SK-N-SH (cell line): ENCODE data around the gene PKP2. TPM values are rescaled to one million over a fixed set of nuclear protein-coding genes. Genes with fewer than 3 reads are reported as not detected.
A peak's percentile ranks its signal among the peaks of the same experiment; 100 is the strongest.

Source experiments
- CTCF ChIA-PET: fragments of 300-600, 350-600 bp; formaldehyde crosslinking; extraction: SDS; loops from one replicate; lab custom pipeline; 2021; lab: Yijun Ruan, JAX
- POLR2A ChIA-PET: fragments of 350-600 bp; sonication (Branson Sonifier 250); formaldehyde crosslinking; extraction: SDS; loops from one replicate; lab custom pipeline; 2020; ENCODE audit warnings: antibody characterized with exemption, inconsistent platforms; lab: Yijun Ruan, JAX
- DNase-seq: peaks from one replicate; pipeline ENCODE4 v3.0.0; 2012
- H2AFZ ChIP-seq: fragments of 200-600 bp; sonication (generic); 2 replicates; pipeline ENCODE4 v1.8.1; 2016; ENCODE audit warnings: antibody characterized with exemption, mild to moderate bottlenecking, low read depth
- H3F3A ChIP-seq: fragments of 200-600 bp; sonication (generic); replicated peaks from 2 replicates; pipeline ENCODE3; 2016; ENCODE audit warnings: antibody characterized with exemption, mild to moderate bottlenecking; ENCODE audit not compliant: insufficient read depth
- H3K27ac ChIP-seq, 2 experiments: fragments of 200-500 bp in 1 of 2; fragments of 200-600 bp in 1 of 2; sonication (Bioruptor generic) in 1 of 2; sonication (generic), shearing (Covaris generic) in 1 of 2; 2 replicates each; pipeline versions ENCODE4 v1.5.1 to v1.6.1; 2014 to 2016; ENCODE audit warnings: low read depth in 2 of 2, inconsistent platforms in 1 of 2, low read length in 1 of 2, mild to moderate bottlenecking in 1 of 2, mixed read lengths in 1 of 2
- H3K27me3 ChIP-seq: fragments of 200-600 bp; sonication (generic), shearing (Covaris generic); 2 replicates; pipeline ENCODE4 v1.6.1; 2016; ENCODE audit warnings: mixed run types; ENCODE audit not compliant: insufficient read depth
- H3K36me3 ChIP-seq, 2 experiments: fragments of 200-500 bp in 1 of 2; fragments of 200-600 bp in 1 of 2; sonication (Bioruptor generic) in 1 of 2; sonication (generic) in 1 of 2; replicated peaks in 1 of 2; 2 replicates each; pipeline versions ENCODE3 to v1.5.1; 2014 to 2016; ENCODE audit warnings: low read length in 1 of 2, mild to moderate bottlenecking in 1 of 2; ENCODE audit not compliant: insufficient read depth in 2 of 2, control insufficient read depth in 1 of 2
- H3K4me1 ChIP-seq, 2 experiments: fragments of 200-500 bp in 1 of 2; fragments of 200-600 bp in 1 of 2; sonication (Bioruptor generic) in 1 of 2; sonication (generic), shearing (Covaris generic) in 1 of 2; 2 replicates each; pipeline versions ENCODE4 v1.5.1 to v1.6.1; 2014 to 2016; ENCODE audit warnings: low read depth in 1 of 2, low read length in 1 of 2, mixed run types in 1 of 2; ENCODE audit not compliant: insufficient read depth in 2 of 2, control insufficient read depth in 1 of 2
- H3K4me2 ChIP-seq: fragments of 200-600 bp; sonication (generic), shearing (Covaris generic); 2 replicates; pipeline ENCODE4 v1.6.1; 2017; ENCODE audit warnings: mixed run types
- H3K4me3 ChIP-seq, 2 experiments: fragments of 200-500 bp in 1 of 2; fragments of 200-600 bp in 1 of 2; sonication (Bioruptor generic) in 1 of 2; sonication (generic), shearing (Covaris generic) in 1 of 2; 2 replicates each; pipeline versions ENCODE4 v1.5.1 to v1.8.1; 2014 to 2016; ENCODE audit warnings: low read depth in 2 of 2, inconsistent platforms in 1 of 2, low read length in 1 of 2, mild to moderate bottlenecking in 1 of 2, mixed read lengths in 1 of 2, moderate library complexity in 1 of 2
- H3K79me2 ChIP-seq: fragments of 200-600 bp; sonication (generic); 2 replicates; pipeline ENCODE4 v1.8.1; 2017; ENCODE audit warnings: mild to moderate bottlenecking; ENCODE audit not compliant: insufficient read depth
- H3K9ac ChIP-seq: fragments of 200-600 bp; sonication (generic); 2 replicates; pipeline ENCODE4 v1.6.1; 2017; ENCODE audit warnings: mixed run types
- H3K9me2 ChIP-seq: fragments of 200-600 bp; sonication (generic); 2 replicates; pipeline ENCODE4 v1.6.1; 2017; ENCODE audit warnings: mixed run types
- H3K9me3 ChIP-seq: fragments of 200-600 bp; sonication (generic); 2 replicates; pipeline ENCODE4 v1.6.1; 2017; ENCODE audit warnings: mixed run types, mild to moderate bottlenecking, moderate library complexity
- H4K20me1 ChIP-seq: fragments of 200-600 bp; sonication (generic); 2 replicates; pipeline ENCODE4 v1.6.1; 2017; ENCODE audit warnings: mild to moderate bottlenecking, mixed run types; ENCODE audit not compliant: insufficient read depth
- EZH2phosphoT487 ChIP-seq: fragments of 200-600 bp; sonication (generic); IDR thresholded peaks from 2 replicates; pipeline ENCODE4 v1.6.1; 2017; ENCODE audit warnings: low read depth, mixed run types, mild to moderate bottlenecking, antibody characterized with exemption, moderate library complexity, borderline replicate concordance
- GATA2 ChIP-seq: sonication (generic); formaldehyde crosslinking; IDR thresholded peaks from 2 replicates; pipeline ENCODE4 v1.5.0; 2020; ENCODE audit warnings: mild to moderate bottlenecking, missing genetic modification reagents
- MAX ChIP-seq: IDR thresholded peaks from 2 replicates; pipeline ENCODE4 v1.4.0; 2012; ENCODE audit warnings: low read depth
- MEF2A ChIP-seq: IDR thresholded peaks from 2 replicates; pipeline ENCODE4 v1.4.0; 2012; ENCODE audit warnings: low read depth, borderline replicate concordance
- MXI1 ChIP-seq: IDR thresholded peaks from 2 replicates; pipeline ENCODE4 v1.6.1; 2012; ENCODE audit warnings: mild to moderate bottlenecking, low read depth, low read length, improper control_type of control experiment
- PBX3 ChIP-seq: IDR thresholded peaks from 2 replicates; pipeline ENCODE4; 2012
- POLR2AphosphoS5 ChIP-seq: IDR thresholded peaks from 2 replicates; pipeline ENCODE4 v1.6.1; 2012; ENCODE audit warnings: low read depth, low read length
- RXRA ChIP-seq: IDR thresholded peaks from 2 replicates; pipeline ENCODE4 v1.4.0; 2012; ENCODE audit warnings: low read depth, mild to moderate bottlenecking, borderline replicate concordance
- TAF1 ChIP-seq: IDR thresholded peaks from 2 replicates; pipeline ENCODE4 v1.6.1; 2012; ENCODE audit warnings: low read depth, mild to moderate bottlenecking, low read length, moderate library complexity, borderline replicate concordance
- WGBS: methylation state at CpG from one replicate; pipeline ENCODE4 v1.1.6; 2017; ENCODE audit warnings: low lambda C conversion rate; 5-methylcytosine and 5-hydroxymethylcytosine counted together
- polyA plus RNA-seq, 3 experiments: library from polyadenylated mRNA; depleted of rRNA; stranded (reverse); fragments of >200 nt; gene quantifications; 2 replicates each; pipeline ENCODE4 v1.2.3, GENCODE V29; 2012

Gene PKP2
- polyA plus RNA-seq, 1 of the 3 experiments (the other 2 are of a cell fraction), result 0.10 TPM

GRCh38 chr12:32877601-32878459 lies 18.7 kb downstream of the PKP2 start:
- TF ChIP-seq POLR2AphosphoS5, result no peak
- TF ChIP-seq PBX3, result no peak
- no peak for TF ChIP-seq EZH2phosphoT487
- TF ChIP-seq TAF1, result no peak
- 0 out of 2 replicates have a peak, but pooled peaks have one; percentile 24 for TF ChIP-seq GATA2 (CRISPR knock-in tag)
- TF ChIP-seq MXI1, result peak; percentile 45; the same call in 1 of the 2 replicates
- H3F3A ChIP-seq, result no peaks in the 10 kb centered on the region
- no peak overlapping the region for H3K9ac ChIP-seq
- peaks cover 0 to 20% of the 10 kb centered on the region in 2 experiments; a peak in 2 of 4 replicates for H3K4me1 ChIP-seq
- no peaks in the 10 kb centered on the region for H4K20me1 ChIP-seq
- no peaks in the 10 kb centered on the region for H3K27me3 ChIP-seq
- H3K9me2 ChIP-seq, result no peaks in the 10 kb centered on the region
- ChIA-PET CTCF (interaction anchor here (1.7 to 2.1 kb wide), 2 partner anchors 9 to 122 kb away, joined by 8 to 11 read pairs; partner anchors contain the start of gene YARS2), POLR2A (interaction anchor here (0.6 to 0.7 kb wide), 2 partner anchors 123 to 1569 kb away, joined by 3 read pairs; no protein-coding TSS in a partner anchor)
- no peak overlapping the region for H3K4me2 ChIP-seq
- peak; percentile 64 for DNase-seq
- no peaks in the 10 kb centered on the region for H3K9me3 ChIP-seq
- no peak overlapping the region for H2AFZ ChIP-seq
- peak overlapping the region in 1 of 2 experiments; percentile 67; a peak in 2 of 4 replicates for H3K27ac ChIP-seq
- no peak overlapping the region; a peak in 1 of 4 replicates for H3K4me3 ChIP-seq
- no peaks in the 10 kb centered on the region for H3K36me3 ChIP-seq
- H3K79me2 ChIP-seq, result no peaks in the 10 kb centered on the region
- WGBS, result 65% methylated on average over 9 of the region's 29 CpGs

- Histone ChIP-seq H3K9me3 (no peaks in the 10 kb centered on the region), H3K4me3 (no peak overlapping the region), H3K9me2 (no peaks in the 10 kb centered on the region), H3K27ac (no peak overlapping the region), H3K4me2 (no peak overlapping the region), H4K20me1 (no peaks in the 10 kb centered on the region), H3K36me3 (no peaks in the 10 kb centered on the region), H2AFZ (no peak overlapping the region)
- WGBS, result 57% methylated on average over 2 of the region's 2 CpGs
- CTCF ChIA-PET, result interaction anchor here (2.1 kb wide), 1 partner anchor 10 kb away, joined by 8 read pairs; no protein-coding TSS in a partner anchor
- TF ChIP-seq RXRA, result no peak
- no peak for TF ChIP-seq MEF2A
- no peak for TF ChIP-seq MXI1
- TF ChIP-seq MAX, result no peak
- TF ChIP-seq GATA2 (CRISPR knock-in tag), result no peak
- TF ChIP-seq, all 33 proteins: peak for 0
- POLR2A ChIA-PET, result no interaction called here
- Histone ChIP-seq H3K27me3 (no peaks in the 10 kb centered on the region), H3K4me1 (peaks cover 0 to 13% of the 10 kb centered on the region in 2 experiments; a peak in 2 of 4 replicates), H3K9ac (no peak overlapping the region), H3F3A (no peaks in the 10 kb centered on the region), H3K79me2 (no peaks in the 10 kb centered on the region)
- no peak for DNase-seq
These were observed 20.6 kb downstream of the PKP2 start for GRCh38 chr12:32876004-32876403.
